Stimulated activated CD8-positive, alpha-beta memory T cell treated with anti-CD3 and anti-CD28 coated beads, Interleukin-4, amount 100 ng/mL, for 24 hours (primary cell): Measurements from ENCODE around the gene SFPQ.
"Not testable (repeated sequence)": the region's sequence is repeated elsewhere in the genome, so short reads cannot be mapped to it uniquely, and the experiment has no call there.

ENCODE experiments used
- DNase-seq: peaks from one replicate; pipeline ENCODE4 v3.0.0-alpha.2; 2020; ENCODE audit warnings: low read depth

The SFPQ gene

DNA sequence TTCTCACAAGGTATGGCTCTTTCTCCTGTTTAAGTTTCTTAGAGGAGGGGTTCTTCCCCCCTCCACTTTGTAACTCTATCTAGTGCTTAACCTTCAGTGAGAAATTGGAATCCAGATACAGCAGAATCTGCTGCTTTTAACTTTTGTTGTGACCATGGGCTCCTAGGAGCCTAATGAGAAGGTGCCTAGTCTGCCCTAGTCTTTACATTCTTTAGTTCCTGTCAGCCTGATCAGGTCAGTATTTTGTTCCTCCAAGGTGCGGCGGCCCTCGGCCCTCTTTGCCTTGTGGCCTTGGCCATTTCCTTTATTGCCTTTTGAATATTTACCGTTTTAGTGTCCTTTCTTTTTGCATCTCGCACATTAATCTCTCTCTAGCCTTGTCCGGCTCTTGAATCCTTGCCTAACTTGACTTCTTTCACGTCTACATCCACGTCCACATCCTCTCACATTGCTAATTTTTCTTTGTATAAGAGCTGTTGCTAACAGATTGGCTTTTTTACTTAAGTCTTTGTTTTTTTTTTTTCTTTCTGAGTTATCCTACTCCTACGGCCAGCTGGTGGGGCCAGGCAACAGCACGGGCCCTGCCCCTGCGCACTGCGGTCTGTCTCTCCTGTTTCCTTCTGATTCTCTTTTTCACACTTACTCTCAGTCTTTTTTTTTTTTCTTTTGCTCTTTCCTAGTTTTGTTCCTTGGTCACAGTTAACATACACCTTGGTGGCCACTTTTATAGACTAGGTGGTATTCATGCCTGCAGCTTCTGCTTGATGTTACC lies 49.0 kb downstream of the SFPQ start:
- DNase-seq = no peak

DNA sequence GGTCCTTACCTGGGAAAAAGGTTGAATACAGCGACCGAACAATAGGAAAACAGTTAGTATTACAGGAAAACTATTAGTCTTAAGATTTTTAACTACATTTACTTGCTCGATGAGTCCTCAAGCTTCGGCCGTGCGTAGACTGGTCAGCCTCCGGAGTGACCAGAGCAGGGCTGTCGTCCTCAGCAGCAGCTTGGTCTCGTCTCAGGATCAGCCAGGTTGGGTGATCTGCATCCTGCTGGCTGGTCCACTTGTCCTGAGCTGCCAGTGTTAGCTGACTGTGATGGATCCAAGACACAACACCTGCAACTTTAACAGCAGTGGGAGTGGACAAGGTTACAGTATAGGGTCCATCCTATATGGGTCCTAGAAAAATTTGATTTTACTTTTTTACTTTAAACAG lies 50.2 kb downstream of the SFPQ start:
- DNase-seq = not testable (repeated sequence)

DNA sequence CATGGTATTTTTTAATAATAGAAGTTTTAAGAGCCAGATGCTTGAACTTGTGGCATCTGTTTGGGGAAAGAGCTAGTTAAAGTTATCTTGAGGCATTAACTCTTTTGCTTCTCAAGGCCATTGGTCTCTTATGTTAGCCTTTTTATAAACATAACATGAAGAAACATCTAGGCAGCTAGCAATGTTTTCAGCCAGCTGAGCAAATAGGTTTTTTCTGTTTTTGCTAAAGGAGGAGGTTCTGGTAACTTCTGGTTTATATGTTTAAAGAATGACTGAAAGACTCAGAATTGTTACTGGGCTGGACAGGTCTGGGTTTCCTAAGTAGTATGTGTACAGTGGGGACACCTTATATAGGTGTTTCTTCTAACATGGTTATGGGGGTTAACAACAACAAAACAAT lies 50.7 kb downstream of the SFPQ start:
- DNase-seq = not testable (repeated sequence)

DNA sequence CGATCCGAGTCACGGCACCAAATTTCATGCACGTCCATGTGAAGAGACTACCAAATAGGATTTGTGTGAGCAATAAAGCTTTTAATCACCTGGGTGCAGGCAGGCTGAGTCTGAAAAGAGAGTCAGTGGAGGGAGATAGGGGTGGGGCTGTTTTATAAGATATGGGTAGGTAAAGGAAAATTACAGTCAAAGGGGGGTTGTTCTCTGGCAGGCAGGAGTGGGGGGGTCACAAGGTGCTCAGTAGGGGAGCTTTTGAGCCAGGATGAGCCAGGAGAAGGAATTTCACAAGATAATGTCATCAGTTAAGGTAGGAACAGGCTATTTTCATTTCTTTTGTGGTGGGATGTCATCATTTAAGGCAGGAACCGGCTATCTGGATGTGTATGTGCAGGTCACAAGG lies 55.4 kb downstream of the SFPQ start:
- DNase-seq = not testable (repeated sequence)

DNA sequence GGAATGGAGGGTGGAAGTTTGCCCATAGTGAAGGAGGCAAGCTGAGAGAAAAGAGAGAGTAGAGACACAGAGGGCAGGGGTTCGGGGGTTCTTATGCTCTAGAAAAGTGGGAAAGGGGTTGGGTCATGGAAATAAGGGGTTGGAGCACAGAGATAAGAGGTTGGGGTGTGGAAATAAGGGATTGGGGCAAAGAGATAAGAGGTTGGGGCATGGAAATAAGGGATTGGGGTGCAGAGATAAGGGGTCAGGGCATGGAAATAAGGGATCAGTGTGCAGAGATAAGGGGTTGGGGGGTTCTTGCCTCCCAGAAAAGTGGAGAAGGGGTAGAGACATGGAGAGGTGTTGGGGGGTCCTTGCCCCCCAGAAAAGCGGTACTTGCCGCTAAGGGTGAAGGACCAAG lies 56.2 kb downstream of the SFPQ start:
- DNase-seq = no peak
